RPMI8226 (cell line): ENCODE results near the gene POGK.
"Not testable (repeated sequence)": the region's sequence is repeated elsewhere in the genome, so short reads cannot be mapped to it uniquely, and the experiment has no call there.

Source experiments
- DNase-seq: peaks from one replicate; pipeline ENCODE4 v3.0.0-alpha.2; 2015

Gene POGK

DNA sequence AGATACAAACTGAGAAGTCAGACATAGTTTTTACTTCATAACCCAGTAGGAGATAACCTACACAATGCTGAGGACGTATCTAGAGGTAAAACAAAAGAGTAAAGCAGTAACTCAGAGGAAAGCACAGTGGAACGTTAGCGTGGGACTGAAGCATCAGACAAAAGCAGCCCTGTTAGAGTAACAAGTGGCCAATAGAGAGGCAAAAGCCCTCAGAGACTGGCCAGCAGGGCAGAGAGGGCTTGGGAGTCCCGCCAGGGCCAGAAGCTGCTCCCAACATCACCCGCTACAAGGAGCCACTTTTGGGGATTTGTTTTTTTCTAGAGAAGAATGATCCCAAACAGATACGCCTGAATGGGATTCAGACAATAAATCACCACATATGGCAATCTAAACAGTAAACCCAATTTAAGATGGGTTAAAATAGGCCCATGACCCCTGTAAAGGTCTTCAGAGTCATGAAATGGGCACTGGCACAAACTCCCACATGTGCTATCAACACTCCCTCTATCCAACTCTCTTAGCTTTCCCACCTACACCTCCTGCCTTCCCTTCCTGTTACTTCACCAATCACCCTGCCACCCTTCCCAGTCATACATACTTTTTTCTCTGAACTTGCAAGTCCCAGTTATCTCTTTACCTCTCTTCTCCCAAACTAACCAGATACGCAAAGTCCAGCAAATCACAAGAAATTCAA is 19.6 kb downstream of the POGK start:
- no peak for DNase-seq

- no peak for DNase-seq
These were observed 20.3 kb downstream of the POGK start for GRCh38 chr1:166859597-166859996.

GRCh38 chr1:166865926-166866325 is 26.7 kb downstream of the POGK start:
- DNase-seq: no peak

DNA sequence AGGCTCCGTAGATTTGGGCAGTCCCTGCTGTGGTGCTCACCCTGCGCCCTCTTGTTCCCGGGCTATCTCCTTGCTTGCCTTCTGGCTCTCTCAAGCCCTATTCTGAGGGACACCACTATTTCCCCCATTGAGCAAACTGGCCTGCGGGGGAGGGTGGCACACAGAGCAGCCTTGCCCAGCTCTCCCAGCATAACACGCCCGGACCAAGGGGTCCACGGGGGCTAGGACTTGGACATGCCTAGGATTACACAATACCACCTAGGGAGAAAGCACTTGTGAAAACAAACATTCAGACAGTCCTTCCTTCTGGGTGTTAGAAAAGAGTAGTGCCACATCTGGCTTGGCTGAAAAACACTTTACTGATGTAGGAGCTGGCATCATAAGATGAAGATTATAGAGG is 29.4 kb downstream of the POGK start:
- no peak for DNase-seq

GRCh38 chr1:166869318-166870099 is 30.2 kb downstream of the POGK start:
- no peak for DNase-seq

- no peak for DNase-seq
These were observed 31.3 kb downstream of the POGK start for GRCh38 chr1:166870584-166870983.

DNA sequence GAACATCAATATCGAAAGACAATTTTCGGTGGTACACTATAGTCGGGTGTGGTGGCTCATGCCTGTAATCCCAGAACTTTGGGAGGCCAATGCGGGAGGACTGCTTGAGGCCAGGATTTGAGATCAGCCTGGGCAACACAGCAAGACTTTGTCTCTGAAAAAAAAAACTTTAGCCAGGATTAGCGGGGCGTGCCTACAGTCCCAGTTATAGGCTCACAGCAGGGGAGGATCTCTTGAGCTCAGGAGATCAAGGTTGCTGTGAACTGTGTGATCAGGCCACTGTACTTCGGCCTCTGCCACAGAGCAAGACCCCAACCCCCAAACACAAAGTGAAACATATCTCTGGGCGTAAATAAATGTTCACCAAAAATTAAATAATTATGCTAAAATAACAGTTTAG is 35.2 kb downstream of the POGK start:
- DNase-seq: no peak

DNA sequence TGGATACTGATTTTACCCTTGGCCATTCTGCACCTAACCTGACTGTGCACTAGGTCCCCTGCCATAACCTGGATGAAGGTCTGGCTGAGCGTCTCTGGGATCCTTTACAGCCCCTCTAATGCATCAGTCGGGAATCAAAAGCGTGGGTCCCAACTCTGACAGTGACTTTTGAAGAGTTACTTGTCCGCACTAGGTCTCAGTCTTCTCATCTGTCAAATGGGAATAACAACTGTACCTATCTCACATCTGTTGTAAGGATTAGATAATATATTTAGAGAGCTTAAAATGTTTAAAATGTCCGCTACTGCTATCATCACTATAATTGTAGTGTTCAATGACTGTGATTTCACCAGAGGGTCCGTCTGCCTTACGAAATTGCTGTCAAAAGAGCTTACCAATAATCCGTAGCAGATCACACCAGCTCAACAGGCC is 36.0 kb downstream of the POGK start:
- DNase-seq: peak; percentile 22

- DNase-seq: peak; percentile 100
These were observed 36.7 kb downstream of the POGK start, which contains the start of gene TADA1 for GRCh38 chr1:166875734-166876539. TADA1 (minus strand) TSS chr1:166876264; CDS start chr1:166876233, 31 bp downstream.

DNA sequence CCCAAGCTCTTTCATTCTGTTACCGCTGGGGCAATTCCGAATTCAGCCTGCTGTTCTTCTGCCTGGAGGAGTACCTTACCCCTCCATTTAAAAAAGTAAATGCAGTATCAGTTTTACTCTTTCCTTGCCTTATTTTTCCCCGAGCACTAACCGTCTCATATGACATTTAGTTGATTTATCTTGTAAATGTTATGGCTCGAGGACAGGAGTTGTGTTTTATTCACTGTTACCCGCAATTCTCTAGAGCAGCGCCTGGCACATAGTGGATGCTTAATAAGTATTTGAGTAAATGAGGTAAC is 37.2 kb downstream of the POGK start:
- no peak for DNase-seq

- not testable (repeated sequence) for DNase-seq
These were observed 39.1 kb downstream of the POGK start for GRCh38 chr1:166878173-166878917.

DNA sequence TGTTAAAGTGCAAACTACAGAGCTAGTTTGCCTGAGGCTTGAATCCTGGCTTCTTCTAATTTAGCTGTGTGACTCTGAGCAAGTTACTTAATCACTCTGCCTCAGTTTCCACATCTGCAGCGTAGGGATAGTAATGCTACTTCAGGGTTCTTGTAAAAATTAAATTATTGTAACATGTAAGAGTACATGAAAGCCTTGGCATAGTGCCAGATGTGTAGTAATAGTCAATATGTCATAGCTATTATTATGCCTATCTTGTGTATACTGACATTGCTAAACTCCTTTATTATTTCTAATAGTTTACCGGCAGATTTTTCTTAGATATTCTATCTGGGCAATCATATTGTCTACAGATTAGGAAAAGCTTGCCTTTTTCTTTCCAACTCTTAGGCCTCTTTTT is 43.6 kb downstream of the POGK start:
- DNase-seq: no peak

- peak; percentile 12 for DNase-seq
These were observed 44.9 kb downstream of the POGK start for GRCh38 chr1:166884040-166884642.

DNA sequence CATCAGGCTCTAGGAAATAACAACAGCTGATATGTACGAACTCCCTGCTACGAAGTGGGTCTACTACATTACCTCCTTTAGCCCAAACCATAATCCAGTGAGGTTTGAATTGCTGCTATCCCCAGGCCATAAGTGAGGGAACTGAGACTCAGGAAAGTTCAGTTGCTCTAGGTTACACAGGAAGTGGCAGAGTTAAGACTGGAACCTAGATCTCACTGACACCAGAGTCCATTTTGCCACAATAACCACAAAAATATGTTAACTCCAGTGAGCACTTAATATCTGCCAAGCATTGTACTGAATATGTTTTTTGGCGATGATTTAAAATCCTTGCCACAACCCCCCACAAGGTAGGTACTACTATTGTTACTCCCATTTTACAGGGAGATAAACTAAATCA is 45.7 kb downstream of the POGK start:
- no peak for DNase-seq

GRCh38 chr1:166888373-166889111 is 49.3 kb downstream of the POGK start:
- no peak for DNase-seq

- DNase-seq: no peak
These were observed 50.5 kb downstream of the POGK start for GRCh38 chr1:166889776-166890175.

- no peak for DNase-seq
These were observed 56.5 kb downstream of the POGK start for GRCh38 chr1:166895766-166896165.

DNA sequence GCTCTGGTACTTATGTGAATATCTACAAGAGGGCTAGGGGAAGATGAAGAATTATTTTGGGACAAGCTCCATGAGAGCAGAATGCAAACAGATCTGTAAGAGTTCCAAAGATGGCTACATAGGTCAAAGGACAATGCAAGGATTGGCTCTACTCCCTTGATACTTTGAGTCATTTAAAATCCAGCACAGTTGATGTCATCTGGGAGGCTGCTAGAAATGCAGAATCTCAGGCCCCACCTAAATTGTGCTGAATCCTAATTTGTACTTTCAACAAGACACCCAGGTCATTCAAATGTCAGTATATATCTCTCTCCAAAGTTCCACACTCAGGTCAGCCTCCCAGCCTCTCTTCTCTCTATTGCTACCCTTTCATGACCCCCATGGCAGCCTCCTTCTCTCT is 60.5 kb downstream of the POGK start:
- no peak for DNase-seq

DNA sequence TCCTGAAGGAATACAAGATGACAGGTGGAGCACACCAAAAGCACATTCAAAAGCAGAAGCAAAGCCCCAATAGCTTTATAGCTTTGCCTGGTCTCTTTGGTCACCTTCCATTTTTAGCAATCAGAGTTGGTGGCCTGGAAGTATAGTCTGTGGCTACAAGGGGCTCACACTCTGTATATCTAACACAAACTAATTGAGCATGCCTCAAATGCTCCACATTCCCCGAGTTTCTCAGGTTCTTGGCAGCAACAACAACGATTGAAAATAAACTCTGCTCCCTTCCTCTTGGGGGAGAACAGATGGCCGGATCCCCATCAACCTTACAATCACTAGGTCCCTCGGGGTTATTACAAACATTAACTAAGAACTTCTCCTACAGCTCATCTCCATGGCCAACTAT is 61.7 kb downstream of the POGK start:
- DNase-seq: no peak

DNA sequence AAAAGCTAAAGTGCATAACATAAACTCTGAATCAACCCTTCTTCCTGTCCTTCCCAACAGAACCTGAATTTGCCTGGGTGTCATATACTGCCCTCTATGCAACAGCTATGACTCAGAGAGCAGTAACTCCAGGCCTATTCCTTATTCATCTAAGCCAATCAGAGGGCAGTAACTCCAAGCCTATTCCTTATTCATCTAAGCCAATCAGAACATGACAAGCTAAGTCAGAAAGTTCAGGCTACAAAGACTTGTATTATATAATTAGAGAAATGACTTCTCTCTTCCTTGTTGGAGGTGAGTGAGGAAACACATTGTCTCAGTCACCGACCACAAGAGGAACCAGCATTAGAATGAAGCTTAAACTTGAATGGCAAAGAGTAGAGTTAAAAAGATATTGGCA is 63.0 kb downstream of the POGK start:
- no peak for DNase-seq

DNA sequence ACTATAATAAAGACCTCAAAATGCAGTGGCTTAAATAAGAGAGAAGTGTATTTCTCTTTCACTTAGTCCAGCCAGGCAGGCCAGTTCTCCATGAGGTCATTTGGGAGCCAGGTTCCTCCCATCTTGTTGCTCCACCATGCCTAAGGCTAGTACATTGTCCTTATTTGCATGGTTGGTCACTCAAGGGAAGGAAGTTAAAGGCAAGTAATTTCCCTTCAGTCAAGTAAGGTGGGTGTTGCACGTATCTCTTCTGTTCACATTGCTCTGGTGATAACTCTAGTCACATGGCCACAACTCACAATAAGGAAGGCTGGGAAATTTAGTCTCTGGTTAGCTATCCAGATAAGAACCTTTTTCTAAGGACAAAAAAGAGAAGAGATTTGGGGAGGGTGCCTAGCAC is 64.0 kb downstream of the POGK start:
- DNase-seq: no peak

- no peak for DNase-seq
These were observed 65.9 kb downstream of the POGK start for GRCh38 chr1:166905136-166905535.
